NCI-H526 (cell line): Measurements from ENCODE around the gene CLCA4.
A peak's percentile ranks its signal among the peaks of the same experiment; 100 is the strongest.
"Not testable (repeated sequence)": the region's sequence is repeated elsewhere in the genome, so short reads cannot be mapped to it uniquely, and the experiment has no call there.

Source experiments
- DNase-seq, 2 experiments: peaks; one replicate each; lab custom pipeline; 2025; lab: John Stamatoyannopoulos, UW

CLCA4 gene

GRCh38 chr1:86527306-86527705 is 19.6 kb upstream of the CLCA4 start:
- no peak for DNase-seq

DNA sequence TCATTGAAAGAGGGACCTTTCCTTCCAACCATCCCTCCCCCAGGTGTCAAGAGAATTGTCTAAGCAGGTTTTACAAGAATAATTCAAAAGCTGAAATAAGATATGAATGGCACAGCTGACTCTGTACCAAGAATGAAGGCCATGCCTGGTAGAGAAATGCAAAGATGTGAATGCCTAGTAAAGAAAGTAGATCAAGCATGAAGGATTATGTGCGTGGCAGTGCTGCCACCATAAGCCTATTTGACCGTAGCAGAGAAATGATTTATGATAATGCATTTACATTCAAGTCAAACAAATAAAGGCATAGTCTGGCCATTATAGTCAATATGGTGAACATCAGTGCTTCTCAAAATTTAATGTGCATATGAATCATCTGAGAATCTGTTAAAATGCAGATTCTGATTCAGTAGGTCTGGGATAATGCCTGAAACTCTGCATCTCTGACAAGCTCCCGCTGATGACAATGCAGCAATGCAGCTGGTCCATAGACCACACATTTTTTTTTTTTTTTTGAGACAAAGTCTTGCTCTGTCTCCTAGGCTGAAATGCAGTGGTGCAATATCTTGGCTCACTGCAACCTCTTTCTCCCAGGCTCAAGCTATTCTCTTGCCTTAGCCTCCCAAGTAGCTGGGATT is 16.6 kb upstream of the CLCA4 start:
- DNase-seq, result peak; percentile 22 to 43

DNA sequence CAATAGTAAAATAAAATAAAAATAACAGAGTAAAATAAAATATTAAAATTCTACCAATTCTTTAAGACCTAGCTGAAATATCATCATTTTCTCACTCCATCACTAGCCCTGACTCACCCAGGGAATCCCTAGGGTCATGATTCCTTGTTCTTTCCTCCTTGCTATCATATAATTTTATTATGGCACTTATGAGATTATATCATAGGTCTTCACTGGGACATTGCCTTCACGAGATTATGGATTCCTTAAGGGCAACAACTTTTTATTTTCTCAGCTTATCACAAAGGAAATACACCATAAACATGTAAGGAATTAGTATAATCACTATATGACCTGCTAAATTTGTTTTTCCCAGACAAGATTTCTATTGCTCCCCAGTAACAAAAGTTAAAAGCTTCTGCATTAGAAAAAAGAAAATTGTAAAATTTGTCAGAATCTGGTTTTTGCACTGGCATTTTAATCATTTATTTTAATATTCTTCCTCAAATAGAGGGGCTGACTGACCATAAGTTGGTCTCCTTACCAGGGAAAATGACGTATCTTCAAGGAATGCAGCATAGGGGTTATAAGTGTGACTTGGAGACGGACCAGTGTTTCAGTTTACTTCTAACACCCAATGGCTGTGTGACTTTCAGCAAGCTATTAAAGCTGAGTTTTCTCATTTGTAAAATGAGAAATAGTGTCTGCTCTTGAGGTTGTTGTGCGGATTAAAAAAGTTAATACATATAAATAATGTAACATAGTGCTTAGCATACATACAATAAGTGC is 8.8 kb upstream of the CLCA4 start:
- DNase-seq, result no peak

- no peak for DNase-seq
Measured at GRCh38 chr1:86538775-86539174, 8.1 kb upstream of the CLCA4 start.

DNA sequence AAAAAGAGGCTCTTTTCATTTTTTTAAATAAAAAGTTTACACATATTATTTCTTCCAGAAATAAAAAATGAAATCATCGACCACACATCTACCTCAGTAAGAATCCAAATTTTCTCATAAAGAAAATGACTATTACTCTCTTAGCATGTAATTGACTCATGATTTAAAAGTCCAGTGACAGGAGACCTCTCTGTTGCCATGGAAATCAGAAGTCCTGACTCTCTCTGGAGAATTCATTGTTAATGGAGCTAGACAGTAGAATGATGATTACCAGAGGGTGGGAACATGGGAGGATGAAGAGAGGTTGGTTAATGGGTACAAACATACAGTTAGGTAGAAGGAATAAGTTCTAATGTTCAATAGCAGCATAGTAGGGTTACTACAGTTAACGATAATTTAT is 5.0 kb upstream of the CLCA4 start:
- no peak for DNase-seq

- no peak for DNase-seq
Measured at GRCh38 chr1:86542631-86543030, 4.2 kb upstream of the CLCA4 start.

GRCh38 chr1:86548839-86549238 is 2.0 kb downstream of the CLCA4 start:
- no peak for DNase-seq

DNA sequence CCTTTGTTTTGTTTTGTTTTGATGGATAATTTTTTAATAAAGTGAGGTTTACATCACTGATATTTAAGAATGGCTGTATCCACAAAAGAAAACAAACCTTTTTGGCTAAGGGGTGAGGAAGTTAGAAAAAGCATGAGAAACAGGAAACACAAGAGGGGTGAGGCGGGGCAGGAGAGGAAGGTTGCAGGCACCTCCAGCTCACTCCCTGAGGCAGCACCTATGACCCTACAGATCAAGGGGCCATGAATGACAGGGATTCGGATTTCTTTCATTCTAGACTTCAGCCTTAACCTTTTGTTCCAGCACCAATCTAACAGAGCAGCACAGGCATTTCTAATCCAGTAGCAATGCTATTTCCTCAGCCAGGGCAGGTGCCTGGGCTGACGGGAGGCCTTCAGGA is 4.4 kb downstream of the CLCA4 start:
- DNase-seq, result no peak

DNA sequence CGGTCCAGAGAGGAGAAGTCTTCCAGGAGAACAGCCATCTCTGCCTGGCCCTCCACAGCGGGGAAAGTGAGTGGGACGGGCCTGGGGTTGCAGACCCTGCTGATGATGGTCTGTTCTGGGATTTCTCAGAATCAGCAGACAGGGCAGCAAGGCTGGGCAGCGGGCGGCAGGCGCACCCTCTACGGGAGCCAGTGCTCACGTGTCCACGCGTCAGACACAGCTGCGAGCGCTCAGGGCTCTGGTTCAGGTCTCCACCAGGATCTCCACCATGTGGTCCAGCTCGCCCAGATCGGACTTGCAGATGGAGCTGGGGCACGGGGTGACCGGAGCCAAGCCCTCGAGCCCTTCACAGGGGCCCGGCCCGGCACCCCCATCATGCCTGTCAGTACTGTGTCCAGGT is 5.5 kb downstream of the CLCA4 start:
- no peak for DNase-seq

DNA sequence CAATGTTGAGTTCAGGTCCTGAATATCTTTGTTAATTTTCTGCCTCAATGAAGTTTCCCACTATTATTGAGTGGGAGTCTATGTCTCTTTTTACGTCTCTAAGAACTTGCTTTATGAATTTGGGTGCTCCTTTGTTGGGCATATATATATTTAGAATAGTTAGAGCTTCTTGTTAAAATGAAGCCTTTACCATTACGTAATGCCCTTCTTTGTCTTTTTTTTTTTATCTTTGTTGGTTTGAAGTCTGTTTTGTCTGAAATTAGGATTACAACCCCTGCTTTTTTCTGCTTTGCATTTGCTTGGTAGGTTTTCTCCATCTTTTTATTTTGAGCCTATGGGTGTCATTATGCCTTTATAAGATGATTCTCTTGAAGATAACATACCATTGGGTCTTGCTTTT is 10.9 kb downstream of the CLCA4 start:
- no peak for DNase-seq

DNA sequence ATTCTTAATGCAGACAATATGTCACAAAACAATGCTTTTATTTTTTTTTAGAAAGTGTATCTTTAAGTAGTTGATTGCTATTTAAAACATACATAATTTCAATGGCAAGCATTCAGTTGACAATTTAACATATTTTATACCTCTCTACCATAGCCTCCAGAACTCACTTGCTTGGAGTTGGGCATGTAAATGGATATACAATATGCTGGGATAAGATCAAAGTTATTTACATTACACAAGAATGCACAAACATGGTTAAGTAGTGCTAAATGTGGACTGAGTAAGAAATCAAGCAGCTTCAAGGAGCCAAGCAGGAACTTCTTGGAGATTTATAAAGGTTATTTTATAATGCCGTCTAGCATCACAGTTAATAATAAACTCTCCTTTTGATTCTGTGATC is 17.0 kb downstream of the CLCA4 start:
- DNase-seq, result no peak

- no peak for DNase-seq
Measured at GRCh38 chr1:86567341-86567740, 20.5 kb downstream of the CLCA4 start.

GRCh38 chr1:86567878-86568277 is 21.0 kb downstream of the CLCA4 start:
- DNase-seq, result no peak

DNA sequence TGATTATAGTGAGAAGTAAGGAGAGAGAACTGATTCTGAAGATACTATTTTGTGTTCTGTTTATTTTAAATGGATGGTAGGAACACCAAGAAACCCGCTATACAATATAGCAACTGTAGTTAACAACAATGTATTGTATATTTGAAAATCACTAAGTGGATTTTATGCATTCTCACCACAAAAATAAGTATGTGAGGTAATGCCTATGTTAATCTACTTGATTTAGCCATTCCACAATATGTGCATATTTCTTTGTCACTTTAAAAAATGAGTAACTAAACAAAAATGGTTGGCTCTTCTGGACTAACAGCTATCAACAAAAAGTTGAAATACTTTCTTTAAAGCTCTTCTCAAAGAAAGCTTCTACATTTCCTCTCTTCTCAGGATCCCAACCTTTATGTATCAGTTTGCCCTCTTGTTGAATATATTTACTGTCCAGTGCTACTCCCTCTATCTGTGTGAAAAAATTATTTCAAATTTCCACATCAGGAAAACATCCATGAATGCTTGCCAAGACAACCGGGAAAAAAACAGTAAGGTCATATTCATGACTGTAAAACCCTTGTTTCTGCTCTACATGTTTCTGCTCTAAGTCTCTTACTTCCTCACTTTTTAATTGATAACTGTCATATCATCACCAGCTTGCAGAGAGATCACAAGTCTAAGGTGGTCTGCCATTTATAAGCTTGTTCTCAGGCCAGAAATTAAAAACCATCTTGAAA is 27.0 kb downstream of the CLCA4 start:
- no peak for DNase-seq

DNA sequence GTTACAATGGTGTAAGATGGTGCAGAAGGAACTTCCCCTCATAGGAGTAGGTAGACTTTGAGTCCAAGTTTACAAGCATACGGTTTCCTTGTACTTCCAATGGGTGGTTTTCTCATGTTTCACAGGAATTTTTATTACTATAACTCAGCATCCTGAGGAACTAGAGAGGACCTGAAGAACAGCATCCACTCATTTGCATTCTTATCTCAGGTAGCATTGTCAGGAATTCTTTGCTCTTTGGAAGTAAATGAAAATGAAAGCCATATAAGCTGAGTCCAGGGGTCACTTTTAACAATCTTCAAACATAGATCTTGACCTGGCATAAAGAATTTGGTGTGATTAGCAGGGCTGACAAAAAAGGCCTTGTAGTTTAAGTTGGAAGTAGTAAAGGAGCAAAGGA is 34.4 kb downstream of the CLCA4 start:
- DNase-seq, result no peak

DNA sequence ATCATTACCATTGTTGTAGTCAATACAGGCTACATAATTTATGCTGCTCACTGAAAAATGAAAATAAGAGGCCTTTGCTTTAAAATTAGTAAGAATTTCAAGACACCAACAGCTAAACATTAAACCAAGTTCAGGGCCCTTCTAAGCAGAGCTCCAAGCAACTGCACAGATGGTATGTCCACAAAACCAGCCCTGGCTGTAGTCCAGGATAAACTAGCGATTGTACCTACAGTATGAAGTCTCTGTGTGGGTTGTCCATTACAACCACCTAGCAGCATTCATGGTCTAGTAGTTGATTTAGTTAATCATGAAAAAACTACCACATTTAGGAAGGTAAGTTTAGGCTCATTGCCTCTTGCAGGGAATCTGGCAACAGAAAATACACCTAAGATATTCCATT is 35.3 kb downstream of the CLCA4 start:
- DNase-seq, result no peak

DNA sequence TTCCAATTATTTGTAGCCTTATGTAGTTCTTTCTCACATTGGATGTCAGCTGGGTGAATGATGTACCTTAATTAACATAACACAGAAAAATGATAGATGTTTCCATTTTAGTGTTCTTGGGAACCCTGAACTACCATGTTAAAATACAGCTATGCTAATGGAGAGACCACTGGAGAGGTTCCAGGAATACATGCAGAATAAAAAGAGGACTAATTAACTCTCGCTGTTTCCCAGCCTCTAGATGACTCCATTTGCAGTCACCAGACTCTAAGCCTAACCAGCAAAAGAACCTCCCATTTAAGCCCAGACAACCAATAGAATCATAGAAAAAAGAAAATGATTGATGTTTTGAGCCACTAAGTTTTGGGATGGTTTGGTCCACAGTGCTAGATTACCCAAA is 36.2 kb downstream of the CLCA4 start:
- no peak for DNase-seq

DNA sequence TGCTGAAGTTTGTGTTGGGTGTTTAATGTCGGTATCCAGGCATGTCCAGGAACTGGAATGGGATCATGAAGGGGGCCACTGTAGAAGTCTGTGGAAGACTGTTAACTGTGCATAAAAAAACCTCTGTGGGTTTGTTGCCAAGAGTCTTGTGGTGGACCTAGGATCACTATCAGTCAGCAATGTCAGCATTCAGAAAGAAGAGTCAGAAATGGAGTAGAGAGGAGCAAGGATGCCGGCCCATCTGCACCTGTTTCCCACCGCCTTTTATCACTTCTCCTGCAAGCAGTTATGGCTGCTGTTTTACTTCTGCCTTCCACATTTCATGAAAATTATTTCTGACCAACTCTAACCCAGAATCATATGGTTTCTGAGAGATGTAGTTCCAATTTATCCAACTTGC is 36.7 kb downstream of the CLCA4 start:
- no peak for DNase-seq

GRCh38 chr1:86594284-86594770 is 47.4 kb downstream of the CLCA4 start:
- no peak for DNase-seq

DNA sequence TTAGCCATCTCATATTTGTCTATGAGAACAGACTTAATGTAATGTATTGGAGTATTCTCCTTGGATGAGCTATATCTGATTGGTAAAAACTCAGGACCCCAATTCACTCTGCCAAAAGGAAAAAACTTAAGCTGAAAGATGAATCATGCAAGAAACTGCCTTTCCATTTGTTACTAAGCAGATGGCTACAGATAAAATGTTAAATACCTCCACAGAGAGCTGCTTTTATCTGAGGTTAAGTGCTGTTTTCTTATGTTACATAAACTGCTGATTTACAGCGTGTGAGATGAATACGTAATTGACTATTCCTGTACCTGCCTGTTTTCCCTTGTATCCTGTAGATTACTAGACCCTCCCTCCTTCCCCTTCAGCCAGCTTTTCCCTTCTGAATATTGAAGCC is 49.3 kb downstream of the CLCA4 start:
- no peak for DNase-seq

GRCh38 chr1:86596741-86597290 is 49.9 kb downstream of the CLCA4 start:
- no peak for DNase-seq

DNA sequence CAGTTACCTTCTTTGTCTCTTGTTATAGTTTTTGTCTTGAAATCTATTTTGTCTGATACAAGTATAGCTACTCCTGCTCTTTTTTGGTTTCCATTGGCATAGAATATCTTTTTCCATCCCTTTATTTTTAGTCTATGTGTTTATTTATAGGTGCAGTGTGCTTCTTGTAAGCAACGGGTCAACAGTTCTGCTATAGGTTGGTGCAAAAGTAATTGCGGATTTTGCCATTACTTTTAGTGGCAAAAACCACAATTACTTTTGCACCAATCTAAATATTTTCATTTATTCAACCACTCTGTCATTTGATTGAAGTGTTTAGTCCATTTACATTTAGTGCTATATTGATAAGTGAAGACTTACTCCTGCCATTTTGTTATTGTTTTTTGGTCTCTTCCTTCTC is 59.2 kb downstream of the CLCA4 start:
- not testable (repeated sequence) for DNase-seq

GRCh38 chr1:86616433-86616832 is 69.6 kb downstream of the CLCA4 start:
- no peak for DNase-seq
